Uterus (tissue), 2 donors: ENCODE measurements around the gene ZNF329.

Source experiments
- POLR2A ChIP-seq, 2 donors: fragments of 450-650 bp; IDR thresholded peaks; one replicate each; pipeline ENCODE4 v1.6.1; 2016; ENCODE audit warnings: antibody characterized with exemption in 2 of 2, mild to moderate bottlenecking in 1 of 2, moderate library complexity in 1 of 2
- TF ChIP-seq, protein P1 (sequence below), 4 experiments: fragments of 200-600 bp in 2 of 4; fragments of 450-650 bp in 2 of 4; sonication (generic) in 2 of 4; IDR thresholded peaks; one replicate each; pipeline ENCODE4 v1.5.1; 2016 to 2019; ENCODE audit warnings: antibody characterized with exemption in 4 of 4, mild to moderate bottlenecking in 2 of 4, moderate library complexity in 1 of 4

GRCh38 chr19:58183817-58184215 is 33.2 kb upstream of the ZNF329 start:
- TF ChIP-seq, protein P1, sequence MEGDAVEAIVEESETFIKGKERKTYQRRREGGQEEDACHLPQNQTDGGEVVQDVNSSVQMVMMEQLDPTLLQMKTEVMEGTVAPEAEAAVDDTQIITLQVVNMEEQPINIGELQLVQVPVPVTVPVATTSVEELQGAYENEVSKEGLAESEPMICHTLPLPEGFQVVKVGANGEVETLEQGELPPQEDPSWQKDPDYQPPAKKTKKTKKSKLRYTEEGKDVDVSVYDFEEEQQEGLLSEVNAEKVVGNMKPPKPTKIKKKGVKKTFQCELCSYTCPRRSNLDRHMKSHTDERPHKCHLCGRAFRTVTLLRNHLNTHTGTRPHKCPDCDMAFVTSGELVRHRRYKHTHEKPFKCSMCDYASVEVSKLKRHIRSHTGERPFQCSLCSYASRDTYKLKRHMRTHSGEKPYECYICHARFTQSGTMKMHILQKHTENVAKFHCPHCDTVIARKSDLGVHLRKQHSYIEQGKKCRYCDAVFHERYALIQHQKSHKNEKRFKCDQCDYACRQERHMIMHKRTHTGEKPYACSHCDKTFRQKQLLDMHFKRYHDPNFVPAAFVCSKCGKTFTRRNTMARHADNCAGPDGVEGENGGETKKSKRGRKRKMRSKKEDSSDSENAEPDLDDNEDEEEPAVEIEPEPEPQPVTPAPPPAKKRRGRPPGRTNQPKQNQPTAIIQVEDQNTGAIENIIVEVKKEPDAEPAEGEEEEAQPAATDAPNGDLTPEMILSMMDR (IDR thresholded peaks at IDR 0.05) = no peak
- TF ChIP-seq POLR2A (IDR thresholded peaks at IDR 0.05) = no peak
